ENCODE results near the gene FBXO24.

Gene FBXO24

DNA sequence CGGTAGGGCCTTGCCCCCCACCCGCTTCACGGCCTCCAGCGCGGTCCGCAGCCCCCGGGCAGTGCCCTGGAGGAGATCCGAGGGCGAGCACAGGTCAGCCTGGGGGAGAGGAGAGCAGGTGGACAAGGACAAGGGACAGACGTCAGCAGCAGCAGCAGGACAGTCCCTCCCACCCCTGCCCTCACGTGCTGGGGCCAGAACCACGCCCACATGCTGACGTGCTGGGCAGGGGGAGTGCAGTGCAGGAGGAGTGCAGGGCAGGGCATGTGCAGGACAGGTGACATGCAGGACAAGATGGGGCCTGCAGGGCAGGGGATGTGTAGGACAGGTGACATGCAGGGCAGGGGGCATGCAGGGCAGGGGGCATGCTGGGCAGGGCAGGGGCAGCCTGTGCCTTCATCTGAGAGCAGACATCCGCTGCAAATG is 10.9 kb upstream of the FBXO24 start:
- DNase-seq: no peak

DNA sequence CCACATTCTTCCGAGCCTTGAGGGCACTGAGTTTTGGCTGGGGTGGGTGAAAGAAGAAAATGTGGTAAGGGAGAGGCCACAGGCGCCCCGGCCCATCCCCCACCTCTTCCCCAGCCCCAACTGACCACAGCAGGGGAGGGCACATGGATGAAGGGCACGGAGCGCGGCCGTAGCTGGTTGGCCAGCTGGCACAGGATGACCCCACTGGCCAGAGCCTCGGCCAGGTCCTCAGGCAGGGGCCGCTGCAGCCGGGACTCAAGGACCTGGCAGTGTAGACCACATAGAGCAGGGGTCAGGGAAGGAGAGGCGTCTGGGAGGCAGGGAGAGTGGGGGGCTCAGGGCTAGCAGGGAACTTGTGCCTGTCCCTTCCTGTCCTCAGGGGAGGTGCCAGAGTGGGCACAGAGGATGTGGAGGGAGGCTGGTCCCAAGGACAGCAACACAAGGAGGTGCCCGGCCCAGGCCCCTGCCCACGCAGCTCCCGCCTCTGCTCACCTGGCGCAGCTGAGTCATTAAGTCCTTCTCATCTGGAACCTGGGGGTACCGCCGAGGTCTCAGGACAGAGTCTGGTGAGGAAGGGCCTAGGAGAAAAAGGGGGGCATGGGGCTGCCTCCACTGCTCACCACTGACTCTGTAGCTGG is 10.3 kb upstream of the FBXO24 start:
- no peak for DNase-seq

- DNase-seq: no peak
Observed at GRCh38 chr7:100576384-100576993, 9.6 kb upstream of the FBXO24 start.

GRCh38 chr7:100577103-100577502 is 9.0 kb upstream of the FBXO24 start:
- DNase-seq: no peak

DNA sequence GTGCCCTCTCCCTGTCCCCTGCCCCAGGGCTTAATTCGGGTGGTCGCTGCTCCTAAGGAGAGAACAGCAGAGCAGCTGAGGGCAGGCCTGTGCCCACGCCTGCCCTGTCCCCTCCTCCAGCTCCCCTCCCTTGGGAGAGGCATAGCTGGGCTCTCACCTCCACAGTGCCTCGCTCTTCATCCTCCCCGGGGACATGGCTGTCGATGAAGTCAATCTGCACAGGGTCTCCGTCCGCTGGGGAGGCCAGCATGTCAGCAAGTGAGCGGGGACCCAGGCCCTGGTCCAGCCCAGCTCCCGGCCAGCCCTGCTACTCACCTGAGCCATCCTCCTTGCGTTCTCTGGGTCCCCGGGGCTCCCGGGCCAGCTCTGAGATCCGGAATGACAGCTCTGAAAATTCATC is 8.6 kb upstream of the FBXO24 start:
- no peak for DNase-seq

DNA sequence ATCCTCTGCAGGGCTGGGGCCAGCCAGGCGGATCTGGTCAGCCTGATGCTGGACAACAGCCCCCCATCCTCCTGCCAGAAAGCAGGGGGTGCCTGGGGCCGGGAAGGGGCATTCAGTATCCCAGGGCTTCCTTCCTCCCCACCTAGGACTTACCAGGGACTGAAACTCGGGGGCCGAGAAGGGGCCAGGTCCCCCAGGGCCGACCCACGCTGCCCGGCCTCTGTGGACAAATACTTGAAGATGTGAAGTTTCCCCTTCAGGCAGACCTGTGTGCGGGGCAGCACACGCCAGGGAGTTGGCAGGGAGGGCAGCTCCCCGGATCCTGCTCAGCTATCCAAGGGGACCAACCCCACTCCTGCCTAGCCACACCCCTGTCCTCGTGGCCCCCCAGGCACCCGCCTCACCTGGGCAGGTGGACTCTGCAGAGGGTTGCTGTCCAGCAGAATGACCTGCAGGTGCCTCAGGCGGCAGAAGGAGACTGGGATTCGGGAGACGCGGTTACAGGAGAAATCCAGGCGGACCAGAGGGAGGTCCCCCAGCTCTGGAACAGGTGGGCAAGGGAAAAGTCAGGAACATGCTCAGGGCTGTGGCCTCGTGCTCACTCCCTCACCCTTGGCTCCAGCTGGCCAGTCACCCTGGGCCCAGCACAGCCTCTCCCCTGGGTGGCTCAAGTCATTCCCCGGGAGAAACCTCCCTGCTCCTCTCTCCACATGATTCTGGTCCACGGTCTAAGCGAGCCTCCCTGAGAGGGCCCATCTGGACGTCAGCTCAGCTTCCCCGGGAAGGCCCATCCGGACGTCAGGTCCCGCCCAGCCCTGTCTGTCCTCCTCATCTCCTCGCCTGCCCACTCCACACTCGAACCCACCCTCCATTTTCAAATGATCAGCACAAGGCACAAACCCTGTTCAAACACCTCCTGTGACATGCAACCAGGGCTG is 7.6 kb upstream of the FBXO24 start:
- no peak for DNase-seq

DNA sequence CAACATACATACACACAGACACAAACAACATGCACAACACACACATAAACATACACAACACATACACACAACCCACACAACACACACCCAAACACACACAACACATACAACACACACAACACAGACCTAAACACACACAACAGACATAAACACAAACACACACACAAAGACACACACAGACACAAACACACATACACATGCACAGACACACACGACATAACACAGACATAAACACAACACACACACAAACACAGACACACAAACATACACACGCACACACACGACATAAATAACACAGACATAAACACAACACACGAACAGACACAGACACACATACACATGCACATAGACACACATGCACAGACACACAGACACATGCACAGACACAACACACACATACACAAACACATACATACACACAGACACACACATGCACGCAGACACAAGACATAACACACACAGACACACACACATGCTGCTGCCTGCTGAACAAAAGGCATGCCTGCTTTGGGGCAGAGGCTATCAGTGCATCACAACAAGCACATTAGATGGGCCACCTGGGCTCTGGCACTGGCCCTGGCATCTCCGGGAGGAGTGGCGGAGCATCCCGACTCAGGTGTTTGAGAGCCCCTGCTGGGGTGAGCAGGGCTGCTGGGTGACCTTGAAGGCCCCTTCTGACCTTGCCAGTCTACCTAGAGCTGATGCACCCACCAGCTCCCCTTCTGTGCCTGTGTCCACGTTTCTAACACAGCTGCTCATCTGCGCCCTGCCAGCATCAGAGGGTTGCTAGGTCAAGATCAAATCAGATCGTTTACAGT is 5.5 kb upstream of the FBXO24 start:
- DNase-seq: no peak

DNA sequence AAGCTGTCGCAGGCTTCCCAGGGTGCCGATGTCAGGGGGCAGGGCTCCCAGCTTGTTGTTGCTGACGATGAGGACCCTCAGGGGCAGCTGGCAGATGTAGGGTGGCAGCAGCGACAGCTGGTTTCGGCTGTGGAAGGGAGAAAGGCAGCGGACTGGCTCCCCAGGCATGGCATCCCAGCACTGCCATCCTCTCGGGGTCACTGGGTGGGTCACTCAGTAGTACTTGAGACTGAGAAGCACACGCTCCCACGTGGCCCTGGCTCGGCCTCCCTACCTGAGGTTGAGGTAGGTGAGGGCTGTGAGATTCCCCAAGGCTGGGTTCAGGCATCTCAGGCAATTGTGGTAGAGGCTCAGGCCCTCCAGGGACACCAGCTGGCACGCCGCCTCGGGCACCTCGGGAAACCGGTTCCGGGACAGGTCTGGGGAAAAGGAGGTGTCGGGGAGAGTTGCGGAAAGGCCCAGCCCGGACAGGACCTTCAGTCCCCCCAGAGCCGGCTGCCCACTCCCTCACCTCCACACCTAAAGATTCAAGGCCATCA is 4.0 kb upstream of the FBXO24 start:
- DNase-seq: no peak

- DNase-seq: no peak
Observed at GRCh38 chr7:100582650-100583049, 3.5 kb upstream of the FBXO24 start.

DNA sequence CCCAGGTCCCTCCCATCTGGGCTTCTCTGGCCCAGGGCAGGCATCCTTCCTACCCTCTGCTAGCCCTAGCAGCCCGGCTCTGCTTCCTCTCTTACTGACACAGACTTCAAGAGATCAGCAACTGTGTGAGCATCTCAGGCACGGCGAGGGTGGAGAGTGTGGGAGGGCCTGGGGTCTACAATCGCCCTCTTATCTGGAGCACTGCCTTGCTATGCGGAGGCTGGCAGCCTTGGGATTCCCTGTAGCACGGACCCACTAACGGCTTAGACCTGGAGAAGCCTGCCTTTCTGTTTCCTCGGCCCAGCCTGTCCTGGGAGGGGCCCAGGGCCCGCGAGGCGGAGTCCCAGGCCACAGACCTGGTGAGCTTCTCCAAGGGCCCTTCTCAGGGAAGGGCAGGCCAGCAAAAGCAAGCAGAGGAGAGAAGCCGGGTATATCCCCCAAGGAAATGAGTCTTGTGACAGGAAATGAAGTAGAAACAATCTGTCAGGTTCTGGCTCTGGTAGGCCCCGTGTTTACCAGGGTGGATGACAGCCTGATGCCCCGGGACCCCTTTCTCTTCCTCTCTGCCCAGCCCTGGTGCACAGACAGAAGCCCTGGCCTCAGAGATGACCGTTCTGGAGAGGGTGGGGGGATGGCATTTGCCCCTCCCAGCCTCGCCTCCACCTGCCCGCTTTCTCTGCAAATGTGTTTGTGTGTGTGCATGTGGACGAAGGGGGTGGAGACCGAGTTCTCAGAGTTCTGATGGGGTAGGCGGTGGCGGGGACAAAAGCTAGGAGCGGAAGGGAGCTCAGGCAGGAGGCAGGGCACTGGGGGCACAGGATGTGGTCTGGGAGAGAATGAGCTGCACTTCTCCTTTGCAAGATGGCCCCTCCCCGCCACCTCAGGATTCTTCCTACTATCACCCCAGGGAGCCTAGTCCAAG is 2.7 kb upstream of the FBXO24 start:
- no peak for DNase-seq

DNA sequence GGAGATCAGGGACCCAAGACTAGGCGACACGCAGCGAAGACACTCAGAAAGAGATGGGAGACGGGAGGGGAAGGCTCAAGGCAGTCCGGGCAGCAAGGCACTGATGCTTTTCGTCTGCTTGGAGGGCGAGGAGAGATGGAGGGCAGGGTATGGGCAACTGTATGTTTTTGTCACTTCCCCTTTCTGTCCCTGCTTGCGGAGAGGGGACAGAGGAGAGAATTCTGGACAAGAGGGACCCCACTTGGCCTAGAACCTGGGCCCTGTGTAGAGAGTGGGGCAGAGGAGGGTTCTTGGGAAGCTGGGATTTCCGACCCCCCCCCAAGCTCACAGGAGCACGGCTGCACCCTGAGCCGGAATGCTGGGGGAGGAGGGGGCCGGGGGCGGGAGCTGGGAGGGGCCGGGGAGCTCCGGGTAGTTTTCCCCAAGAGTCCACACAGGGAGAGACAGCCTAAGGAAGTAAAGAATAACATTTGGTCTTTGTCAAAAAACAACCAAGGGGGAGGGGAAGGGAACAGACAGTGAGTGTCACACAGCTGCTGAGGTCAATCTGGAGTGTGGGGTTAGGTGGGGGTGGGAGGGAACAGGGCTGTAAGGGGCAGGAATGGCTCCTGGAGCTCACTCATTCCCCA is 2.0 kb upstream of the FBXO24 start:
- DNase-seq: no peak

DNA sequence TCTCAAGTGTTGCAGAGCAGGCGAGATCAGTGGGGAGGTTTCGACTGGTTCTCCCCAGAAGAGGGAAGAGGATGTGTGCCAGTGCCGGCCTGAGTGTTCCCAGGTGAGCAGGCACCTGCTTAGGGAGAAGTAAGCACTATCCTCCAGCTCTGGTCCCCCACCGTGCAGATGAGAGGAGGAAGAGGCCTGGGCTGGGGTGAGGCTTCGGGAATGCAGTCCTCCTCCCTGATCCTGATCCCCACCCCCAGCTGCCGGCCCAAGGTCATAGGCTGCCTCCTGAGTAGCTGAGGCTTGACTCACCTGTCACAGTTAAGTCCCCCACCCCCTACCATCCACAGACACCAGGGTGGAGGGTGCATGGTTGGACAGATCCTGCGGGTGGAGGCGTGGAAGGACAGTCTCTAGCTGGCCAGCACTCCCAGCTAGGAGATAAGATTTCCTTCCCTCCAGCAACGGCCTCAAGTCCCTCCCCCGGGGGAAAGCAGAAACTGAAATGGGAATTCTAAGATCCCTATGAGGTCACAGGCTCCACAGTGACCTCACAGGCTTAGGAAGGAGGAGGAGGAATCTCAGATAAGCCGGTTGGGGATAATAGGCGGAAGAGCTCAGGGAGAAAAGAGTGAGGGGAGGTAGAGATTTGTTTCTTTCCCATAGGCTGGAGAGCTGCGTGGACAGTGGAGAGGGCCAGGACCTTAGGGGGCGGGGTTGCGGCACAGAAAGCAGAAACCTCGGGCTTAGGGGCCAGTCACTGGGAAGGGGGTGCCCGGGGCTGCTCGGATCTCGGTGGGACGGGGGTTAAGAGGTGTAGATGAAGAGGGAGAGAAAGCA is 1.2 kb upstream of the FBXO24 start:
- DNase-seq: peak in 1 of 2 experiments; percentile 63

DNA sequence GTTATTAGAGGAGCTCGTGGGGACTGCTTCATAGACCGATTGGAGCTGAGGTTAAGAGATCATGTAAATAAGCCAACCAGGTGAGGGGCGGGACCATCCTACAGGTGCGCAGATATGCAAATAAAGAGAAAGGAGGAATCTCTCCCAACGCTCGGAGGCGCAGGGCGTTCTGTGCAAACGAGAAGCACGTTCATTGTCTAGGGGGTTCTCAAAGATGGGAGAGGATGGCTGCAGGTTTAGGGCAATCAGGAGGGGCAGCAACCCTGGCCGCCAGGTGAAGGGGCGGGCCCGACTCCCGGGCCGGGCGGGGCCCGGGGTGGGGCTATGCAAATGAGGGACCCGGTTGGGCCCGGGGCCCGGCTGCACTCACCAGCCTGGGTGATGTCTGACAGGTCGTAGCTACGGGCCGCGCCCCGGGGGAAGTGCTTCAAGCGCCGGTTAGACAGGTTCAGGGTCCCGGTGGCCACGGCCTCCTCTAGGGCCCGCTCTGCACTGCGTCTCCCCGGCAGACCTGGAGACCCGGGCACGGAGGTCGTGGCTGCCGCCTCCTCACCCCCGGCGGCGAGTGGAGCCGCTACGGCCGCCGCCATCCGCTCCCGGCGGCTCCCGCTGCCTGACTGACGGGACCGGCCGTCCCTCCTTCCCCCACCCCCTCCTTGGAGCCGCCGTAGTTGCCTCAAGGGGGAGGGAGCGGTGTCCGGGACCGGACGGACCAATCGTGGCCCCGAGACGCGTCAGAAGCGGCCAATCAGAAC is 440 bp upstream of the FBXO24 start, which contains the start of gene LRCH4:
LRCH4 (minus strand) TSS at position 619 of the 755 bp plus-strand sequence; CDS start at position 590, 29 bp downstream.
- peak; percentile 83 to 94 for DNase-seq

- DNase-seq: peak in 1 of 2 experiments; percentile 47
Observed at GRCh38 chr7:100588438-100588837, 2.3 kb downstream of the FBXO24 start.

GRCh38 chr7:100589341-100589947 is 3.3 kb downstream of the FBXO24 start:
- no peak for DNase-seq

- DNase-seq: no peak
Observed at GRCh38 chr7:100590077-100590737, 4.1 kb downstream of the FBXO24 start.

- DNase-seq: no peak
Observed at GRCh38 chr7:100591596-100591995, 5.5 kb downstream of the FBXO24 start.

DNA sequence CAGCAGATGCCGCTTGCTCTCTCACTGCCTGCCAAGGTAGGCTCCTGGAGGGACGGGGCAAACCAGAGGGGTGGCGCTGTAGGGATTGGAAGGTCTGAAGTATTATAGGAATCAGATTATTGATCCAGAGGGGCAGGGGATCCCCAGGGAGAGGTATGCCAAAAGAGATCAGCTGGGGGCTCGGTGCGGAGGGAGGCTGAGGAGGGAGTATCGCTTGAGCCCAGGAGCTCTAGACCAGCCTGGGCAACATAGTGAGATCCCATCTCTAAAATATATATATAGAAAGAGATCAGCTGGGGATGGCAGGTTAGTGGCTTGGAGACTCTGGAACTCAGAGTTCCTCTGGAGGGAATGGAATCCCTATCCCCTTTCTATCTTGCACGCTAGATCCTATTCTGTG is 9.1 kb downstream of the FBXO24 start:
- DNase-seq: no peak
